SK-N-SH treated with all-trans-retinoic acid at 6 μM for 48 hours (cell line): ENCODE data around the gene TM7SF2.

ENCODE experiments used
- BACH2 ChIP-seq: fragments of 250-450 bp; sonication (Bioruptor Pico); IDR thresholded peaks from 2 replicates; pipeline ENCODE4 v1.9.0; 2021; ENCODE audit warnings: mild to moderate bottlenecking, borderline replicate concordance
- ESRRG ChIP-seq: fragments of 250-450 bp; sonication (Bioruptor Pico); IDR thresholded peaks from 2 replicates; pipeline ENCODE4 v1.6.1; 2021; ENCODE audit warnings: mild to moderate bottlenecking
- PATZ1 ChIP-seq: fragments of 250-450 bp; sonication (Bioruptor Pico); IDR thresholded peaks from 2 replicates; pipeline ENCODE4 v1.8.0; 2020; ENCODE audit warnings: mild to moderate bottlenecking, moderate library complexity, borderline replicate concordance
- SNAI2 ChIP-seq: fragments of 250-450 bp; sonication (Bioruptor Pico); IDR thresholded peaks from 2 replicates; pipeline ENCODE4 v1.5.0; 2020; ENCODE audit warnings: mild to moderate bottlenecking, moderate library complexity
- ZFP3 ChIP-seq: fragments of 250-450 bp; sonication (Bioruptor Pico); IDR thresholded peaks from 2 replicates; pipeline ENCODE4 v1.5.0; 2020; ENCODE audit warnings: mild to moderate bottlenecking, moderate library complexity
- TF ChIP-seq, protein P1 (sequence below): fragments of 250-450 bp; sonication (Bioruptor Pico); IDR thresholded peaks from 2 replicates; pipeline ENCODE4 v1.5.1; 2020; ENCODE audit warnings: low read depth, mild to moderate bottlenecking, moderate library complexity

GRCh38 chr11:65116370-65117205, 4.9 kb downstream of the TM7SF2 start:
- TF ChIP-seq, protein P1, sequence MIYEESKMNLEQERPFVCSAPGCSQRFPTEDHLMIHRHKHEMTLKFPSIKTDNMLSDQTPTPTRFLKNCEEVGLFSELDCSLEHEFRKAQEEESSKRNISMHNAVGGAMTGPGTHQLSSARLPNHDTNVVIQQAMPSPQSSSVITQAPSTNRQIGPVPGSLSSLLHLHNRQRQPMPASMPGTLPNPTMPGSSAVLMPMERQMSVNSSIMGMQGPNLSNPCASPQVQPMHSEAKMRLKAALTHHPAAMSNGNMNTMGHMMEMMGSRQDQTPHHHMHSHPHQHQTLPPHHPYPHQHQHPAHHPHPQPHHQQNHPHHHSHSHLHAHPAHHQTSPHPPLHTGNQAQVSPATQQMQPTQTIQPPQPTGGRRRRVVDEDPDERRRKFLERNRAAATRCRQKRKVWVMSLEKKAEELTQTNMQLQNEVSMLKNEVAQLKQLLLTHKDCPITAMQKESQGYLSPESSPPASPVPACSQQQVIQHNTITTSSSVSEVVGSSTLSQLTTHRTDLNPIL (CRISPR knock-in tag) = no peak
- TF ChIP-seq BACH2 (CRISPR knock-in tag) = no peak
- no peak for TF ChIP-seq ZFP3 (CRISPR knock-in tag)
- TF ChIP-seq PATZ1 (CRISPR knock-in tag) = no peak
- no peak for TF ChIP-seq ESRRG (CRISPR knock-in tag)
- no peak for TF ChIP-seq SNAI2 (CRISPR knock-in tag)
